K562 treated with DMSO at 1 percent for 24 hours (cell line): ENCODE data around the gene TRAPPC10. TPM values are rescaled to one million over a fixed set of nuclear protein-coding genes. Genes with fewer than 3 reads are reported as not detected.

Source experiments
- total RNA-seq: library from RNA; unstranded; fragments of 300-600 nt; gene quantifications from 2 replicates; pipeline ENCODE4 v1.2.3, GENCODE V29; 2022; ENCODE audit warnings: low read depth; ENCODE audit not compliant: insufficient read depth

The TRAPPC10 gene, protein sequence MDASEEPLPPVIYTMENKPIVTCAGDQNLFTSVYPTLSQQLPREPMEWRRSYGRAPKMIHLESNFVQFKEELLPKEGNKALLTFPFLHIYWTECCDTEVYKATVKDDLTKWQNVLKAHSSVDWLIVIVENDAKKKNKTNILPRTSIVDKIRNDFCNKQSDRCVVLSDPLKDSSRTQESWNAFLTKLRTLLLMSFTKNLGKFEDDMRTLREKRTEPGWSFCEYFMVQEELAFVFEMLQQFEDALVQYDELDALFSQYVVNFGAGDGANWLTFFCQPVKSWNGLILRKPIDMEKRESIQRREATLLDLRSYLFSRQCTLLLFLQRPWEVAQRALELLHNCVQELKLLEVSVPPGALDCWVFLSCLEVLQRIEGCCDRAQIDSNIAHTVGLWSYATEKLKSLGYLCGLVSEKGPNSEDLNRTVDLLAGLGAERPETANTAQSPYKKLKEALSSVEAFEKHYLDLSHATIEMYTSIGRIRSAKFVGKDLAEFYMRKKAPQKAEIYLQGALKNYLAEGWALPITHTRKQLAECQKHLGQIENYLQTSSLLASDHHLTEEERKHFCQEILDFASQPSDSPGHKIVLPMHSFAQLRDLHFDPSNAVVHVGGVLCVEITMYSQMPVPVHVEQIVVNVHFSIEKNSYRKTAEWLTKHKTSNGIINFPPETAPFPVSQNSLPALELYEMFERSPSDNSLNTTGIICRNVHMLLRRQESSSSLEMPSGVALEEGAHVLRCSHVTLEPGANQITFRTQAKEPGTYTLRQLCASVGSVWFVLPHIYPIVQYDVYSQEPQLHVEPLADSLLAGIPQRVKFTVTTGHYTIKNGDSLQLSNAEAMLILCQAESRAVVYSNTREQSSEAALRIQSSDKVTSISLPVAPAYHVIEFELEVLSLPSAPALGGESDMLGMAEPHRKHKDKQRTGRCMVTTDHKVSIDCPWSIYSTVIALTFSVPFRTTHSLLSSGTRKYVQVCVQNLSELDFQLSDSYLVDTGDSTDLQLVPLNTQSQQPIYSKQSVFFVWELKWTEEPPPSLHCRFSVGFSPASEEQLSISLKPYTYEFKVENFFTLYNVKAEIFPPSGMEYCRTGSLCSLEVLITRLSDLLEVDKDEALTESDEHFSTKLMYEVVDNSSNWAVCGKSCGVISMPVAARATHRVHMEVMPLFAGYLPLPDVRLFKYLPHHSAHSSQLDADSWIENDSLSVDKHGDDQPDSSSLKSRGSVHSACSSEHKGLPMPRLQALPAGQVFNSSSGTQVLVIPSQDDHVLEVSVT
- 19.1 and 20.2 TPM in 2 replicates for total RNA-seq

DNA sequence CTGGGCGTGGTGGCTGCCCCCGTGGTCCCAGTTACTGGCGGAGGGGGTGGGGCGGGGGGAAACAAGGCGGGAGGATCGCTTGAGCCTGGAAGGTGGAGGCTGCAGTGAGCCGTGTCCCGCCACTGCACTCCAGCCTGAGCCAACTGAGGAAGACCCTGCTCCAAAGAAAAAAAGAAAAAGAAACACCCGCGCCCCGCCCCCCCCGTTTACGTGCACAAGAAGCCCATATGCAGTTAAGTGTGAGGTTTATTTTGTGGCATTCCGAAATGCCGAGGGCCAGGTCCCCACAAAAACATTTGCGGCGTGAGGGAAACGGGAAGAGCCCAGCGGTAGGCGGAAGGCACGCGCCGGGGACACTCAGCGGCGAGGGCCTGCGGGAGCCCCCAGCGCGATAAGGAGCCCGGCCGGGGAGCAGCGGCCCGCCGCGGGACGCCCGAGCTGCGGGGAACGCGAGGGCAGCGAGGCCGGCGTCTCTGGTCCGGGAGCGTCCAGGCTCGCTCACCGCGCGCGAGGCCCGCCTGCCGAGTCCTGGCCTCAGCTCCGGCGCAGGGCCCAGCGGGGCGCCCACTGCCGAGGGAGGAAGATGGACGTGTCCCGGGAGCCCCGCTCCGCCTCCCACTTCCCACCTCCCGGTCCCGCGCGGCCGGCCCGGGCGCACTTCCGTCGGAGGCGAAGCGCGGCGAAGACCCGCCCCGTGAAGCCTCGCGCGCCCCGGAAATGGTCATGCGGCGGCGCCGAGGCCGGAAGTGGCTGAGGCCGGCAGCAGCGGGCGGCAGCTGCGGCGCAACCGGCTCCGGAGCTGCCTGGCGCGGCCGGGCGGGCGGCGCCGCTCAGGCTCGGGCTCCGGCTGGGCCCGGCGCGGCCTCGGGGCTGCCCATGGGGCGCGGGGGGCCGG lies at the start of gene TRAPPC10:
TSS of gene TRAPPC10 (plus strand) at position 731 of the 895 bp plus-strand sequence. CDS start 185 bp downstream, outside the sequence.

DNA sequence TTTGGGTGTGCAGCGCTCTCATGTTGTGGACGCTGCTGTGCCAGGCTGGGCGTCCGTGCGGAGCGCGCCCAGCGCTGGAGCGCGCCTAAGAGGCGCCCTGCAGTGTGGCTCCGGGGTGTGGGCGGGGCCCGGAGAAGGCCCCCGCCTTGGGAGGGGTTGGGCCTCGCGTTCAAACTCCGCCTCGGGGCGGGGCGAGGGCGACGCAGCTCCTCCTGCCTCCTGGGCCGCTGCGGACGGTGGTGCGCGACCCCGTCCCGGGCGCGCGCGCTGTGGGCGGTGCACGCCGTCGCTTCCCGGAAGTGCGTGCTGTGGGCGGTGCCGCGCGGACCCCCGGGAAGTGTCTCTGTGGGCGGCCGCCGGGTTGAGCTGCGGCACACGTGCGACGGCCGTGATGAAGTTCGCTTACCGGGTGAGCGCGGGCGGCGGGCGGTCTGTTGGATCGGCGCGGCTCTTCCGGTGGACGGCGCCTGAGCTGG lies 95.0 kb downstream of the TRAPPC10 start, which contains the start of gene PWP2:
TSS of gene PWP2 (plus strand) at position 374 of the 476 bp plus-strand sequence. CDS start at position 392, 18 bp downstream.

Other genes starting within 250 kb of the TRAPPC10 start
- gene CSTB, start 236.0 kb upstream of the TRAPPC10 start, total RNA-seq, result 53.5 and 56.9 TPM in 2 replicates
- 24.6 and 26.5 TPM in 2 replicates for gene RRP1, start 222.7 kb upstream of the TRAPPC10 start, total RNA-seq
- gene AGPAT3, start 147.1 kb upstream of the TRAPPC10 start, total RNA-seq, result 51.0 and 51.8 TPM in 2 replicates
- gene PWP2, start 95.1 kb downstream of the TRAPPC10 start, total RNA-seq, result 16.8 and 18.8 TPM in 2 replicates
- 80.2 and 87.1 TPM in 2 replicates for gene GATD3, start 121.4 kb downstream of the TRAPPC10 start, total RNA-seq
- gene ICOSLG, start 228.6 kb downstream of the TRAPPC10 start, total RNA-seq, result 7.6 and 9.0 TPM in 2 replicates
- gene DNMT3L, start 249.6 kb downstream of the TRAPPC10 start, total RNA-seq, result not detected in 2 replicates